HEK293 (cell line): ENCODE data around the gene TTL.

Experiments
- CTCF ChIA-PET: fragments of 350-600 bp; formaldehyde crosslinking; extraction: SDS; loops from one replicate; lab custom pipeline; 2021; ENCODE audit warnings: antibody characterized with exemption; lab: Yijun Ruan, JAX
- POLR2A ChIA-PET: fragments of 300-600 bp; formaldehyde crosslinking; extraction: SDS; loops from one replicate; lab custom pipeline; 2020; ENCODE audit warnings: antibody characterized with exemption, inconsistent platforms; lab: Yijun Ruan, JAX
- H3K27ac ChIP-seq: fragments of 200-500 bp; sonication (Bioruptor generic); 2 replicates; pipeline ENCODE4 v1.5.1; 2014; ENCODE audit warnings: low read depth, low read length, control low read depth, inconsistent platforms; ENCODE audit errors: extremely low read depth
- H3K36me3 ChIP-seq, 2 experiments: fragments of 200-500 bp in 1 of 2; sonication (Bioruptor generic) in 1 of 2; 1 replicate in 1 of 2; 2 replicates in 1 of 2; pipeline ENCODE4 v1.5.1; 2014 to 2017; ENCODE audit warnings: inconsistent platforms in 2 of 2, low read length in 2 of 2; ENCODE audit not compliant: control insufficient read depth in 2 of 2, insufficient read depth in 1 of 2
- H3K4me1 ChIP-seq: fragments of 200-500 bp; sonication (Bioruptor generic); 2 replicates; pipeline ENCODE4 v1.5.1; 2014; ENCODE audit warnings: mild to moderate bottlenecking, low read length, inconsistent platforms; ENCODE audit not compliant: control insufficient read depth, insufficient read depth
- H3K4me3 ChIP-seq: 2 replicates; pipeline ENCODE4 v1.5.1; 2011; ENCODE audit warnings: low read depth, mild to moderate bottlenecking, control low read depth, low read length, moderate library complexity
- H3K9me3 ChIP-seq: fragments of 200-500 bp; sonication (Bioruptor generic); 2 replicates; pipeline ENCODE4 v1.5.1; 2014; ENCODE audit warnings: low read depth, low read length, inconsistent platforms; ENCODE audit not compliant: control insufficient read depth, insufficient read depth
- HIC1 ChIP-seq: fragments of 450-650 bp; formaldehyde crosslinking; IDR thresholded peaks from 2 replicates; pipeline ENCODE4 v1.5.1; 2016; ENCODE audit warnings: missing biosample characterization, missing genetic modification characterization
- KLF16 ChIP-seq: fragments of 450-650 bp; formaldehyde crosslinking; IDR thresholded peaks from 2 replicates; pipeline ENCODE4 v1.5.1; 2017; ENCODE audit warnings: missing biosample characterization, missing genetic modification characterization
- SCRT1 ChIP-seq: fragments of 450-650 bp; formaldehyde crosslinking; IDR thresholded peaks from 2 replicates; pipeline ENCODE4 v1.5.1; 2016; ENCODE audit warnings: missing biosample characterization, missing genetic modification characterization, borderline replicate concordance
- SCRT2 ChIP-seq: fragments of 450-650 bp; formaldehyde crosslinking; IDR thresholded peaks from 2 replicates; pipeline ENCODE4 v1.5.1; 2016; ENCODE audit warnings: missing biosample characterization, missing genetic modification characterization
- TRIM28 ChIP-seq: IDR thresholded peaks from 2 replicates; pipeline ENCODE4 v1.6.1; 2011; ENCODE audit warnings: low read length, control low read depth, borderline replicate concordance
- ZBTB48 ChIP-seq: fragments of 450-650 bp; formaldehyde crosslinking; IDR thresholded peaks from 2 replicates; pipeline ENCODE4 v1.5.1; 2016; ENCODE audit warnings: missing biosample characterization, missing genetic modification characterization
- ZBTB7A ChIP-seq: fragments of 450-650 bp; formaldehyde crosslinking; IDR thresholded peaks from 2 replicates; pipeline ENCODE4 v1.5.1; 2016; ENCODE audit warnings: low read depth, missing biosample characterization, missing genetic modification characterization
- ZFP3 ChIP-seq: fragments of 450-650 bp; formaldehyde crosslinking; IDR thresholded peaks from 2 replicates; pipeline ENCODE4 v1.5.1; 2016; ENCODE audit warnings: low read depth, missing biosample characterization, missing genetic modification characterization
- ZIC2 ChIP-seq: fragments of 450-650 bp; formaldehyde crosslinking; IDR thresholded peaks from 2 replicates; pipeline ENCODE4 v1.5.1; 2016; ENCODE audit warnings: missing biosample characterization, missing genetic modification characterization
- ZNF133 ChIP-seq: fragments of 450-650 bp; formaldehyde crosslinking; IDR thresholded peaks from 2 replicates; pipeline ENCODE4 v1.5.1; 2016; ENCODE audit warnings: missing biosample characterization, missing genetic modification characterization
- ZNF138 ChIP-seq: fragments of 450-650 bp; formaldehyde crosslinking; IDR thresholded peaks from 2 replicates; pipeline ENCODE4 v1.5.1; 2016; ENCODE audit warnings: missing biosample characterization, missing genetic modification characterization, borderline replicate concordance
- ZNF155 ChIP-seq: fragments of 450-650 bp; formaldehyde crosslinking; IDR thresholded peaks from 2 replicates; pipeline ENCODE4 v1.5.1; 2016; ENCODE audit warnings: missing biosample characterization, missing genetic modification characterization
- ZNF19 ChIP-seq: fragments of 450-650 bp; formaldehyde crosslinking; IDR thresholded peaks from 2 replicates; pipeline ENCODE4; 2016; ENCODE audit warnings: missing biosample characterization, missing genetic modification characterization, low read depth
- ZNF24 ChIP-seq: fragments of 450-650 bp; formaldehyde crosslinking; IDR thresholded peaks from 2 replicates; pipeline ENCODE4 v1.5.1; 2016; ENCODE audit warnings: missing biosample characterization, missing genetic modification characterization
- ZNF335 ChIP-seq: fragments of 450-650 bp; formaldehyde crosslinking; conservative IDR thresholded peaks from 2 replicates; pipeline ENCODE4 v1.5.1; 2016; ENCODE audit warnings: missing biosample characterization, missing genetic modification characterization
- ZNF394 ChIP-seq: fragments of 450-650 bp; formaldehyde crosslinking; IDR thresholded peaks from 2 replicates; pipeline ENCODE4 v1.5.1; 2016; ENCODE audit warnings: missing biosample characterization, missing genetic modification characterization, mild to moderate bottlenecking, moderate library complexity, borderline replicate concordance
- ZNF488 ChIP-seq: fragments of 450-650 bp; formaldehyde crosslinking; IDR thresholded peaks from 2 replicates; pipeline ENCODE4 v1.5.1; 2016; ENCODE audit warnings: missing biosample characterization, missing genetic modification characterization
- ZNF555 ChIP-seq: fragments of 450-650 bp; formaldehyde crosslinking; conservative IDR thresholded peaks from 2 replicates; pipeline ENCODE4 v1.5.1; 2017; ENCODE audit warnings: missing biosample characterization, mild to moderate bottlenecking, missing genetic modification characterization, inconsistent platforms
- ZNF623 ChIP-seq: fragments of 450-650 bp; formaldehyde crosslinking; IDR thresholded peaks from 2 replicates; pipeline ENCODE4 v1.5.1; 2016; ENCODE audit warnings: missing biosample characterization, missing genetic modification characterization
- ZNF692 ChIP-seq: fragments of 450-650 bp; formaldehyde crosslinking; IDR thresholded peaks from 2 replicates; pipeline ENCODE4 v1.5.1; 2016; ENCODE audit warnings: missing biosample characterization, missing genetic modification characterization
- ZNF747 ChIP-seq: fragments of 450-650 bp; formaldehyde crosslinking; IDR thresholded peaks from 2 replicates; pipeline ENCODE4 v1.5.1; 2016; ENCODE audit warnings: missing biosample characterization, missing genetic modification characterization
- ZNF830 ChIP-seq: fragments of 450-650 bp; IDR thresholded peaks from 2 replicates; pipeline ENCODE4 v1.5.0; 2018; ENCODE audit warnings: missing biosample characterization, missing genetic modification characterization, low read depth, mild to moderate bottlenecking, moderate library complexity
- TF ChIP-seq, protein P1 (sequence below): fragments of 450-650 bp; formaldehyde crosslinking; IDR thresholded peaks from 2 replicates; pipeline ENCODE4 v1.5.1; 2016; ENCODE audit warnings: missing biosample characterization, missing genetic modification characterization

TTL gene

DNA sequence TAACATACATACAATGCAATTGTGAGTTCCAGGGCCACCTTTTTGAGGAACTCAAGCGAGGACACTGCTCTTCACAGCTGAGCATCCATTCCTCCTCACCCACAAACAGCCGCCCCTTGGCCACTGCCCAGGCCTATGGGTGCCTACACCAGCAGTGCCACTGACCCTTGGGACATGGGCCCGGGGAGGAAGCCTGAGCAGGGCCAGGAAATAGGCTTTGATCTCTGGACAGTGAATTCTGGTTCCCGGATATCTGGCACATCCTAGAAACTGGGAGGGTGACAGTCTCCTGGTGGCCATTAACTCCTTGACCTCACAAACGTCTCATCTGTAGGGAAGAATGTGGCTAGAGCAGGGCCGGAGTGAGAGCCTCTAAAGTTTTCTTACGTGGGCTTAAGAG, 5.5 kb upstream of the TTL start:
- no peaks in the 10 kb centered on the region for H3K4me1 ChIP-seq
- TF ChIP-seq ZFP3 (tag by site-specific recombination) (no peak), ZNF24 (no peak), ZBTB48 (tag by site-specific recombination) (no peak), ZNF555 (tag by site-specific recombination) (no peak), ZIC2 (no peak), ZNF133 (tag by site-specific recombination) (no peak), ZNF155 (tag by site-specific recombination) (no peak), ZNF394 (tag by site-specific recombination) (no peak), ZNF747 (tag by site-specific recombination) (no peak), HIC1 (tag by site-specific recombination) (no peak), ZNF623 (tag by site-specific recombination) (no peak), ZNF830 (no peak), ZNF19 (tag by site-specific recombination) (no peak), ZBTB7A (tag by site-specific recombination) (no peak), ZNF138 (tag by site-specific recombination) (no peak), ZNF335 (tag by site-specific recombination) (no peak)
- TF ChIP-seq, protein P1, sequence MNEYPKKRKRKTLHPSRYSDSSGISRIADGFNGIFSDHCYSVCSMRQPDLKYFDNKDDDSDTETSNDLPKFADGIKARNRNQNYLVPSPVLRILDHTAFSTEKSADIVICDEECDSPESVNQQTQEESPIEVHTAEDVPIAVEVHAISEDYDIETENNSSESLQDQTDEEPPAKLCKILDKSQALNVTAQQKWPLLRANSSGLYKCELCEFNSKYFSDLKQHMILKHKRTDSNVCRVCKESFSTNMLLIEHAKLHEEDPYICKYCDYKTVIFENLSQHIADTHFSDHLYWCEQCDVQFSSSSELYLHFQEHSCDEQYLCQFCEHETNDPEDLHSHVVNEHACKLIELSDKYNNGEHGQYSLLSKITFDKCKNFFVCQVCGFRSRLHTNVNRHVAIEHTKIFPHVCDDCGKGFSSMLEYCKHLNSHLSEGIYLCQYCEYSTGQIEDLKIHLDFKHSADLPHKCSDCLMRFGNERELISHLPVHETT (tag by site-specific recombination), result no peak
- TF ChIP-seq, all 188 proteins: peak for 0
- POLR2A ChIA-PET, result interaction anchor here (0.7 kb wide), 1 partner anchor 87 kb away, joined by 4 read pairs; no protein-coding TSS in a partner anchor
- H3K27ac ChIP-seq, result no peak overlapping the region
- no peaks in the 10 kb centered on the region for H3K9me3 ChIP-seq
- CTCF ChIA-PET, result interaction anchor here (0.6 kb wide), 1 partner anchor 9 kb away, joined by 3 read pairs; no protein-coding TSS in a partner anchor
- no peaks in the 10 kb centered on the region for H3K36me3 ChIP-seq
- H3K4me3 ChIP-seq, result no peak overlapping the region

- TF ChIP-seq TRIM28, result no peak
- no peak for TF ChIP-seq ZNF692 (tag by site-specific recombination)
- peak; percentile 86 for TF ChIP-seq SCRT2 (tag by site-specific recombination)
- 0 out of 2 replicates have a peak, but pooled peaks have one; percentile 41 for TF ChIP-seq ZNF394 (tag by site-specific recombination)
- TF ChIP-seq SCRT1 (tag by site-specific recombination), result peak; percentile 65; the same call in 1 of the 2 replicates
- no peak for TF ChIP-seq KLF16 (tag by site-specific recombination)
- no peak for TF ChIP-seq ZNF488 (tag by site-specific recombination)
- CTCF ChIA-PET, result interaction anchor here (0.6 to 2.4 kb wide), 11 partner anchors 9 to 588 kb away, joined by 3 to 12 read pairs (median 4); no protein-coding TSS in a partner anchor
- H3K4me1 ChIP-seq, result peaks cover 3% of the 10 kb centered on the region; the same call in 1 of the 2 replicates
- no peak overlapping the region for H3K27ac ChIP-seq
- POLR2A ChIA-PET, result interaction anchor here (0.6 to 1.3 kb wide), 2 partner anchors 77 to 226 kb away, joined by 3 to 4 read pairs; partner anchors contain the start of gene ZC3H8
- no peaks in the 10 kb centered on the region for H3K9me3 ChIP-seq
- H3K4me3 ChIP-seq, result peak overlapping the region; percentile 83
- H3K36me3 ChIP-seq, result peaks cover 0 to 5% of the 10 kb centered on the region in 2 experiments; a peak in 2 of 3 replicates
Observed at GRCh38 chr2:112480530-112481049, 1.4 kb upstream of the TTL start.
